ENCODE results near the gene CHST7. TPM values are rescaled to one million over a fixed set of nuclear protein-coding genes. Genes with fewer than 3 reads are reported as not detected.

Gene CHST7
- total and polyA plus RNA-seq, 2 experiments from 2014 or later = 7.6 to 27.2 TPM

DNA sequence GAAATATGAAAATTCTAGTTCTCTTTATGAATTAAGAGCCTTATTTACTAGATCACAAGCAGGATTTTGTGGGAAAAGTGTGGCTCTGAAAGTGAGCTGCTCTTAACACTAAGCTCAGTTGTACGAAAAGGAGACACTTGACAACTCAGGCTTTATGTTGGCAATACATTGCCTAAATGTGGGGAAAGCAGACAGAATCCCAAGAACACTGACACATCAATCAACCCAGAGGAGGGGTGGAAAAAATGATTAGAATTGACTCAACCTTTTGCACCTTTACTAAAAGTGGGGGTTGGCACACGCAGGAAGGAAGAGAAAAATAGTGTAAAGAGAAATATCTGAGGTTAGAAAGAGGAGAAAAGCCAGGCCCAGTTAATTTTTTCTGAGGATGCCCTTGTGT, 61.6 kb downstream of the CHST7 start:
- Histone ChIP-seq H3K36me3 (ENCODE audit: insufficient read depth) (no peaks in the 10 kb centered on the region), H3K4me2 (no peak overlapping the region), H3F3A (replicated peaks; ENCODE audit: low read depth) (no peaks in the 10 kb centered on the region), H3K27ac (ENCODE audit: low read depth) (0 out of 2 replicates have a peak overlapping the region, but pooled peaks have one; percentile 19), H3K27me3 (ENCODE audit: insufficient read depth) (no peaks in the 10 kb centered on the region), H3K79me2 (replicated peaks; ENCODE audit: insufficient read depth) (no peaks in the 10 kb centered on the region), H4K20me1 (replicated peaks; ENCODE audit: insufficient read depth) (no peaks in the 10 kb centered on the region), H2AFZ (no peak overlapping the region), H3K4me1 (ENCODE audit: insufficient read depth) (no peaks in the 10 kb centered on the region), H3K9me2 (ENCODE audit: insufficient read depth) (no peaks in the 10 kb centered on the region), H3K4me3 (no peak overlapping the region)
- Mint-ChIP-seq H3K4me3 (no peak overlapping the region), H3K4me1 (no peaks in the 10 kb centered on the region), H3K27ac (no peak overlapping the region), H3K9me3 (no peaks in the 10 kb centered on the region), H3K27me3 (ENCODE audit: insufficient read depth, low read depth, poor library complexity) (peaks cover 6% of the 10 kb centered on the region), H3K36me3 (ENCODE audit: low read depth) (peaks cover 17% of the 10 kb centered on the region)
- TF ChIP-seq, protein P1, sequence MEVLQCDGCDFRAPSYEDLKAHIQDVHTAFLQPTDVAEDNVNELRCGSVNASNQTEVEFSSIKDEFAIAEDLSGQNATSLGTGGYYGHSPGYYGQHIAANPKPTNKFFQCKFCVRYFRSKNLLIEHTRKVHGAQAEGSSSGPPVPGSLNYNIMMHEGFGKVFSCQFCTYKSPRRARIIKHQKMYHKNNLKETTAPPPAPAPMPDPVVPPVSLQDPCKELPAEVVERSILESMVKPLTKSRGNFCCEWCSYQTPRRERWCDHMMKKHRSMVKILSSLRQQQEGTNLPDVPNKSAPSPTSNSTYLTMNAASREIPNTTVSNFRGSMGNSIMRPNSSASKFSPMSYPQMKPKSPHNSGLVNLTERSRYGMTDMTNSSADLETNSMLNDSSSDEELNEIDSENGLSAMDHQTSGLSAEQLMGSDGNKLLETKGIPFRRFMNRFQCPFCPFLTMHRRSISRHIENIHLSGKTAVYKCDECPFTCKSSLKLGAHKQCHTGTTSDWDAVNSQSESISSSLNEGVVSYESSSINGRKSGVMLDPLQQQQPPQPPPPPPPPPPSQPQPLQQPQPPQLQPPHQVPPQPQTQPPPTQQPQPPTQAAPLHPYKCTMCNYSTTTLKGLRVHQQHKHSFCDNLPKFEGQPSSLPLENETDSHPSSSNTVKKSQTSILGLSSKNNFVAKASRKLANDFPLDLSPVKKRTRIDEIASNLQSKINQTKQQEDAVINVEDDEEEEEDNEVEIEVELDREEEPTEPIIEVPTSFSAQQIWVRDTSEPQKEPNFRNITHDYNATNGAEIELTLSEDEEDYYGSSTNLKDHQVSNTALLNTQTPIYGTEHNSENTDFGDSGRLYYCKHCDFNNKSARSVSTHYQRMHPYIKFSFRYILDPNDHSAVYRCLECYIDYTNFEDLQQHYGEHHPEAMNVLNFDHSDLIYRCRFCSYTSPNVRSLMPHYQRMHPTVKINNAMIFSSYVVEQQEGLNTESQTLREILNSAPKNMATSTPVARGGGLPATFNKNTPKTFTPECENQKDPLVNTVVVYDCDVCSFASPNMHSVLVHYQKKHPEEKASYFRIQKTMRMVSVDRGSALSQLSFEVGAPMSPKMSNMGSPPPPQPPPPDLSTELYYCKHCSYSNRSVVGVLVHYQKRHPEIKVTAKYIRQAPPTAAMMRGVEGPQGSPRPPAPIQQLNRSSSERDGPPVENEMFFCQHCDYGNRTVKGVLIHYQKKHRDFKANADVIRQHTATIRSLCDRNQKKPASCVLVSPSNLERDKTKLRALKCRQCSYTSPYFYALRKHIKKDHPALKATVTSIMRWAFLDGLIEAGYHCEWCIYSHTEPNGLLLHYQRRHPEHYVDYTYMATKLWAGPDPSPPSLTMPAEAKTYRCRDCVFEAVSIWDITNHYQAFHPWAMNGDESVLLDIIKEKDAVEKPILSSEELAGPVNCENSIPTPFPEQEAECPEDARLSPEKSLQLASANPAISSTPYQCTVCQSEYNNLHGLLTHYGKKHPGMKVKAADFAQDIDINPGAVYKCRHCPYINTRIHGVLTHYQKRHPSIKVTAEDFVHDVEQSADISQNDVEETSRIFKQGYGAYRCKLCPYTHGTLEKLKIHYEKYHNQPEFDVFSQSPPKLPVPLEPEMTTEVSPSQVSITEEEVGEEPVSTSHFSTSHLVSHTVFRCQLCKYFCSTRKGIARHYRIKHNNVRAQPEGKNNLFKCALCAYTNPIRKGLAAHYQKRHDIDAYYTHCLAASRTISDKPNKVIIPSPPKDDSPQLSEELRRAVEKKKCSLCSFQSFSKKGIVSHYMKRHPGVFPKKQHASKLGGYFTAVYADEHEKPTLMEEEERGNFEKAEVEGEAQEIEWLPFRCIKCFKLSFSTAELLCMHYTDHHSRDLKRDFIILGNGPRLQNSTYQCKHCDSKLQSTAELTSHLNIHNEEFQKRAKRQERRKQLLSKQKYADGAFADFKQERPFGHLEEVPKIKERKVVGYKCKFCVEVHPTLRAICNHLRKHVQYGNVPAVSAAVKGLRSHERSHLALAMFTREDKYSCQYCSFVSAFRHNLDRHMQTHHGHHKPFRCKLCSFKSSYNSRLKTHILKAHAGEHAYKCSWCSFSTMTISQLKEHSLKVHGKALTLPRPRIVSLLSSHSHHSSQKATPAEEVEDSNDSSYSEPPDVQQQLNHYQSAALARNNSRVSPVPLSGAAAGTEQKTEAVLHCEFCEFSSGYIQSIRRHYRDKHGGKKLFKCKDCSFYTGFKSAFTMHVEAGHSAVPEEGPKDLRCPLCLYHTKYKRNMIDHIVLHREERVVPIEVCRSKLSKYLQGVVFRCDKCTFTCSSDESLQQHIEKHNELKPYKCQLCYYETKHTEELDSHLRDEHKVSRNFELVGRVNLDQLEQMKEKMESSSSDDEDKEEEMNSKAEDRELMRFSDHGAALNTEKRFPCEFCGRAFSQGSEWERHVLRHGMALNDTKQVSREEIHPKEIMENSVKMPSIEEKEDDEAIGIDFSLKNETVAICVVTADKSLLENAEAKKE (CRISPR knock-in tag; IDR thresholded peaks at IDR 0.05) = no peak
- TF ChIP-seq EZH2phosphoT487 (IDR thresholded peaks at IDR 0.05; ENCODE audit: unreplicated experiment) (no peak), ZNF331 (CRISPR knock-in tag; IDR thresholded peaks at IDR 0.05; ENCODE audit: low read depth) (no peak), EZH2 (IDR thresholded peaks at IDR 0.05; ENCODE audit: low read depth, unreplicated experiment) (no peak), POLR2AphosphoS5 (IDR thresholded peaks at IDR 0.05; ENCODE audit: low read depth) (no peak), JUNB (IDR thresholded peaks at IDR 0.05; ENCODE audit: unreplicated experiment) (no peak), STAT1 (IDR thresholded peaks at IDR 0.05; ENCODE audit: unreplicated experiment) (no peak), CREB1 (CRISPR knock-in tag; IDR thresholded peaks at IDR 0.05; ENCODE audit: low read depth) (no peak)
- TF ChIP-seq, protein P2, sequence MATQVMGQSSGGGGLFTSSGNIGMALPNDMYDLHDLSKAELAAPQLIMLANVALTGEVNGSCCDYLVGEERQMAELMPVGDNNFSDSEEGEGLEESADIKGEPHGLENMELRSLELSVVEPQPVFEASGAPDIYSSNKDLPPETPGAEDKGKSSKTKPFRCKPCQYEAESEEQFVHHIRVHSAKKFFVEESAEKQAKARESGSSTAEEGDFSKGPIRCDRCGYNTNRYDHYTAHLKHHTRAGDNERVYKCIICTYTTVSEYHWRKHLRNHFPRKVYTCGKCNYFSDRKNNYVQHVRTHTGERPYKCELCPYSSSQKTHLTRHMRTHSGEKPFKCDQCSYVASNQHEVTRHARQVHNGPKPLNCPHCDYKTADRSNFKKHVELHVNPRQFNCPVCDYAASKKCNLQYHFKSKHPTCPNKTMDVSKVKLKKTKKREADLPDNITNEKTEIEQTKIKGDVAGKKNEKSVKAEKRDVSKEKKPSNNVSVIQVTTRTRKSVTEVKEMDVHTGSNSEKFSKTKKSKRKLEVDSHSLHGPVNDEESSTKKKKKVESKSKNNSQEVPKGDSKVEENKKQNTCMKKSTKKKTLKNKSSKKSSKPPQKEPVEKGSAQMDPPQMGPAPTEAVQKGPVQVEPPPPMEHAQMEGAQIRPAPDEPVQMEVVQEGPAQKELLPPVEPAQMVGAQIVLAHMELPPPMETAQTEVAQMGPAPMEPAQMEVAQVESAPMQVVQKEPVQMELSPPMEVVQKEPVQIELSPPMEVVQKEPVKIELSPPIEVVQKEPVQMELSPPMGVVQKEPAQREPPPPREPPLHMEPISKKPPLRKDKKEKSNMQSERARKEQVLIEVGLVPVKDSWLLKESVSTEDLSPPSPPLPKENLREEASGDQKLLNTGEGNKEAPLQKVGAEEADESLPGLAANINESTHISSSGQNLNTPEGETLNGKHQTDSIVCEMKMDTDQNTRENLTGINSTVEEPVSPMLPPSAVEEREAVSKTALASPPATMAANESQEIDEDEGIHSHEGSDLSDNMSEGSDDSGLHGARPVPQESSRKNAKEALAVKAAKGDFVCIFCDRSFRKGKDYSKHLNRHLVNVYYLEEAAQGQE (IDR thresholded peaks at IDR 0.05; ENCODE audit: unreplicated experiment) = no peak
- DNase-seq (ENCODE audit: low spot score) = no peak
- no peak for ATAC-seq
